DND-41 (cell line): ENCODE data around the gene SPECC1.

Experiments
- EZH2 ChIP-seq: IDR thresholded peaks from 3 replicates; pipeline ENCODE4 v1.6.1; 2012; ENCODE audit warnings: borderline replicate concordance, low read depth, mild to moderate bottlenecking, moderate library complexity, low read length, inconsistent platforms; ENCODE audit not compliant: severe bottlenecking
- TF ChIP-seq, protein P1 (sequence below): IDR thresholded peaks from 2 replicates; pipeline ENCODE4 v1.5.1; 2012; ENCODE audit warnings: borderline replicate concordance, low read length, moderate library complexity, mild to moderate bottlenecking; ENCODE audit not compliant: poor library complexity, severe bottlenecking; ENCODE audit errors: extremely low read depth

DNA sequence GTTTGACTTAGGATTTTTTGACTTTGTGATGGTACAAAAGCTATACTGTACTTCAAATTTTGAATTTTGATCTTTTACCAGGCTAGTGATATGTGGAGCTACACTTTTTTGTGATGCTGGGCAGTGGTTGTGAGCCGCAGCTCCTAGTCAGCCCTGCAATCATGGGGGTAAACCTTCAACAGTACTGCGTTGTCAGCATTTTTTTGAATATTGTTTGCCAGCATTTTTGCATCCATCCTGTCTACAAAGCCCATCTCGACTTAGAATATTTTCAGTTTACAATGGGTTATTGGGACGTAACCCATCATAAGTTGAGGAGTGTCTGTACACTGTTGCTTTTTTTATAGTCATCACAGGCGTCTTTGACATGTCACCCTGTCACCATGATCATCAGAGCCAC, 142.0 kb downstream of the SPECC1 start:
- TF ChIP-seq, protein P1, sequence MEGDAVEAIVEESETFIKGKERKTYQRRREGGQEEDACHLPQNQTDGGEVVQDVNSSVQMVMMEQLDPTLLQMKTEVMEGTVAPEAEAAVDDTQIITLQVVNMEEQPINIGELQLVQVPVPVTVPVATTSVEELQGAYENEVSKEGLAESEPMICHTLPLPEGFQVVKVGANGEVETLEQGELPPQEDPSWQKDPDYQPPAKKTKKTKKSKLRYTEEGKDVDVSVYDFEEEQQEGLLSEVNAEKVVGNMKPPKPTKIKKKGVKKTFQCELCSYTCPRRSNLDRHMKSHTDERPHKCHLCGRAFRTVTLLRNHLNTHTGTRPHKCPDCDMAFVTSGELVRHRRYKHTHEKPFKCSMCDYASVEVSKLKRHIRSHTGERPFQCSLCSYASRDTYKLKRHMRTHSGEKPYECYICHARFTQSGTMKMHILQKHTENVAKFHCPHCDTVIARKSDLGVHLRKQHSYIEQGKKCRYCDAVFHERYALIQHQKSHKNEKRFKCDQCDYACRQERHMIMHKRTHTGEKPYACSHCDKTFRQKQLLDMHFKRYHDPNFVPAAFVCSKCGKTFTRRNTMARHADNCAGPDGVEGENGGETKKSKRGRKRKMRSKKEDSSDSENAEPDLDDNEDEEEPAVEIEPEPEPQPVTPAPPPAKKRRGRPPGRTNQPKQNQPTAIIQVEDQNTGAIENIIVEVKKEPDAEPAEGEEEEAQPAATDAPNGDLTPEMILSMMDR = no peak
- TF ChIP-seq EZH2 = no peak
